ENCODE data around the gene RPP40. TPM values are rescaled to one million over a fixed set of nuclear protein-coding genes. Genes with fewer than 3 reads are reported as not detected.

Gene RPP40
- total RNA-seq, 1 experiment from 2014 or later: 25.9 TPM

DNA sequence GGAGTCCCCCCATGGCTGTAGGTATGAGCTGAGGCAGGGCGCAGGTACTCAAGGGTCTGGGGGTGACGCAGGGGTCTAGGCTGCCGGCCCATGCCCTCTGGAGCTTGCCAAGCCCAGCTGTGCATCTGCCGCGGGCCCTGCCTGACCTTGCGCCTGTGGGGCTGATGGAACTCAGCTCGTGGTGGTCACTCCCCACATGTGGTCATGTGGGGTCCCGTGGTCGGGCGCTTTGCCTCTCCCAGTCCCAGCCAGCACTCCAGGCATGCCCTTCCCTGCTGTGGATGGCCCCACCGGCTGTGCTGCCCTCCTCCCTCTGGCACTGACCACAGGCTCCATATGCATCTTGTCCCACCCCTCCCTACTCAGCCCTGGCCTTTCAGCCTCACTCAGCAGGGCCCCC lies 57.3 kb downstream of the RPP40 start:
- TF ChIP-seq, protein P1, sequence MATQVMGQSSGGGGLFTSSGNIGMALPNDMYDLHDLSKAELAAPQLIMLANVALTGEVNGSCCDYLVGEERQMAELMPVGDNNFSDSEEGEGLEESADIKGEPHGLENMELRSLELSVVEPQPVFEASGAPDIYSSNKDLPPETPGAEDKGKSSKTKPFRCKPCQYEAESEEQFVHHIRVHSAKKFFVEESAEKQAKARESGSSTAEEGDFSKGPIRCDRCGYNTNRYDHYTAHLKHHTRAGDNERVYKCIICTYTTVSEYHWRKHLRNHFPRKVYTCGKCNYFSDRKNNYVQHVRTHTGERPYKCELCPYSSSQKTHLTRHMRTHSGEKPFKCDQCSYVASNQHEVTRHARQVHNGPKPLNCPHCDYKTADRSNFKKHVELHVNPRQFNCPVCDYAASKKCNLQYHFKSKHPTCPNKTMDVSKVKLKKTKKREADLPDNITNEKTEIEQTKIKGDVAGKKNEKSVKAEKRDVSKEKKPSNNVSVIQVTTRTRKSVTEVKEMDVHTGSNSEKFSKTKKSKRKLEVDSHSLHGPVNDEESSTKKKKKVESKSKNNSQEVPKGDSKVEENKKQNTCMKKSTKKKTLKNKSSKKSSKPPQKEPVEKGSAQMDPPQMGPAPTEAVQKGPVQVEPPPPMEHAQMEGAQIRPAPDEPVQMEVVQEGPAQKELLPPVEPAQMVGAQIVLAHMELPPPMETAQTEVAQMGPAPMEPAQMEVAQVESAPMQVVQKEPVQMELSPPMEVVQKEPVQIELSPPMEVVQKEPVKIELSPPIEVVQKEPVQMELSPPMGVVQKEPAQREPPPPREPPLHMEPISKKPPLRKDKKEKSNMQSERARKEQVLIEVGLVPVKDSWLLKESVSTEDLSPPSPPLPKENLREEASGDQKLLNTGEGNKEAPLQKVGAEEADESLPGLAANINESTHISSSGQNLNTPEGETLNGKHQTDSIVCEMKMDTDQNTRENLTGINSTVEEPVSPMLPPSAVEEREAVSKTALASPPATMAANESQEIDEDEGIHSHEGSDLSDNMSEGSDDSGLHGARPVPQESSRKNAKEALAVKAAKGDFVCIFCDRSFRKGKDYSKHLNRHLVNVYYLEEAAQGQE (IDR thresholded peaks at IDR 0.05; ENCODE audit: insufficient read depth in 1 of 2, low read depth in 2 of 2, low read length in 1 of 2): no peak
- TF ChIP-seq, protein P2, sequence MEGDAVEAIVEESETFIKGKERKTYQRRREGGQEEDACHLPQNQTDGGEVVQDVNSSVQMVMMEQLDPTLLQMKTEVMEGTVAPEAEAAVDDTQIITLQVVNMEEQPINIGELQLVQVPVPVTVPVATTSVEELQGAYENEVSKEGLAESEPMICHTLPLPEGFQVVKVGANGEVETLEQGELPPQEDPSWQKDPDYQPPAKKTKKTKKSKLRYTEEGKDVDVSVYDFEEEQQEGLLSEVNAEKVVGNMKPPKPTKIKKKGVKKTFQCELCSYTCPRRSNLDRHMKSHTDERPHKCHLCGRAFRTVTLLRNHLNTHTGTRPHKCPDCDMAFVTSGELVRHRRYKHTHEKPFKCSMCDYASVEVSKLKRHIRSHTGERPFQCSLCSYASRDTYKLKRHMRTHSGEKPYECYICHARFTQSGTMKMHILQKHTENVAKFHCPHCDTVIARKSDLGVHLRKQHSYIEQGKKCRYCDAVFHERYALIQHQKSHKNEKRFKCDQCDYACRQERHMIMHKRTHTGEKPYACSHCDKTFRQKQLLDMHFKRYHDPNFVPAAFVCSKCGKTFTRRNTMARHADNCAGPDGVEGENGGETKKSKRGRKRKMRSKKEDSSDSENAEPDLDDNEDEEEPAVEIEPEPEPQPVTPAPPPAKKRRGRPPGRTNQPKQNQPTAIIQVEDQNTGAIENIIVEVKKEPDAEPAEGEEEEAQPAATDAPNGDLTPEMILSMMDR (IDR thresholded peaks at IDR 0.05): no peak
- no peak for TF ChIP-seq TCF7L2 (IDR thresholded peaks at IDR 0.05; ENCODE audit: low read depth, low read length)
- no peak for TF ChIP-seq POLR2AphosphoS5 (IDR thresholded peaks at IDR 0.05; ENCODE audit: low read depth, low read length)
- TF ChIP-seq SIN3A (IDR thresholded peaks at IDR 0.05; ENCODE audit: borderline replicate concordance, insufficient read depth, low read depth, low read length): no peak
- ATAC-seq: no peak
- Histone ChIP-seq H3K27ac (ENCODE audit: low read length) (no peak overlapping the region), H3K4me1 (ENCODE audit: control insufficient read depth, insufficient read depth, low read length) (peaks cover 12% of the 10 kb centered on the region), H3K27me3 (ENCODE audit: control insufficient read depth, insufficient read depth, low read length) (no peaks in the 10 kb centered on the region), H3K4me3 (ENCODE audit: low read depth in 2 of 2, low read length in 2 of 2) (no peak overlapping the region), H3K9me3 (ENCODE audit: control insufficient read depth, insufficient read depth, low read depth, low read length) (no peaks in the 10 kb centered on the region), H3K36me3 (ENCODE audit: control insufficient read depth, insufficient read depth, low read length) (peaks cover 4% of the 10 kb centered on the region; the same call in 1 of the 2 replicates)
- ChIA-PET CTCF (no interaction called here), POLR2A (no interaction called here)
- in situ Hi-C loops (cut with HindIII; ENCODE audit: low pct_unique_long_range_greater_than_20kb, low sequenced_read_pairs) (no loop called here), intact Hi-C loops (cut with micrococcal nuclease; ENCODE audit: unreplicated experiment) (no loop called here)
- no TSS peak for BruUV-seq (replicated peaks)
- no peak for DNase-seq (ENCODE audit: low read depth, low spot score)

Other genes with a start within 250 kb of the RPP40 start
- 61.4 TPM for gene CDYL, start 227.6 kb downstream of the RPP40 start, total RNA-seq (2021; ENCODE audit: unreplicated experiment)
- gene PPP1R3G, start 81.3 kb upstream of the RPP40 start, total RNA-seq (2021; ENCODE audit: unreplicated experiment): 0.44 TPM

All from Panc1 (cell line).